Measurements from ENCODE around the gene TOLLIP. TPM values are rescaled to one million over a fixed set of nuclear protein-coding genes. Genes with fewer than 3 reads are reported as not detected.

The TOLLIP gene
- total RNA-seq, 6 experiments from 2014 or later = 68.3 to 103 (median 88.0) TPM

DNA sequence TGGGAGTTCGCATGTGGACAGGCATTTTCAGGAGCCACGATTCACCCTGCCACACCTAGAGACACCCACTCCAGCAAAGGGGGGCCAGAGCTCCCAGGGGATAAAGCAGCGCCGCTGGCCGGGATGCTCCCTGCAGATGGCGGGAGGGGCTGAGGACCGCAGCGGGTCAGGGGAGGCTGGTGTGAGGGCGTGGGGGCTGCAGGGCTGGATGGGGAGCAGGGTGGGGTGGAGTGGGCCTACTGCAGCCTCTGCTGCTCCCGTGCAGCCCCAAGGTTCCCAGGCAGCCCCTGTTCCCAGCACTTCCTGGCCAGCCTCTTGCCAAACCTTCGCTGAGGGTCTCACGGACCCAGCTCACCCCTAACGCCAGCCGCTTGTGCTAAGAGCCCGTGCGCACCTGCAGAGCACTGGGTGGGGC is 73.5 kb downstream of the TOLLIP start:
- peak in 2 of 3 donors; percentile 6 to 39 for DNase-seq

DNA sequence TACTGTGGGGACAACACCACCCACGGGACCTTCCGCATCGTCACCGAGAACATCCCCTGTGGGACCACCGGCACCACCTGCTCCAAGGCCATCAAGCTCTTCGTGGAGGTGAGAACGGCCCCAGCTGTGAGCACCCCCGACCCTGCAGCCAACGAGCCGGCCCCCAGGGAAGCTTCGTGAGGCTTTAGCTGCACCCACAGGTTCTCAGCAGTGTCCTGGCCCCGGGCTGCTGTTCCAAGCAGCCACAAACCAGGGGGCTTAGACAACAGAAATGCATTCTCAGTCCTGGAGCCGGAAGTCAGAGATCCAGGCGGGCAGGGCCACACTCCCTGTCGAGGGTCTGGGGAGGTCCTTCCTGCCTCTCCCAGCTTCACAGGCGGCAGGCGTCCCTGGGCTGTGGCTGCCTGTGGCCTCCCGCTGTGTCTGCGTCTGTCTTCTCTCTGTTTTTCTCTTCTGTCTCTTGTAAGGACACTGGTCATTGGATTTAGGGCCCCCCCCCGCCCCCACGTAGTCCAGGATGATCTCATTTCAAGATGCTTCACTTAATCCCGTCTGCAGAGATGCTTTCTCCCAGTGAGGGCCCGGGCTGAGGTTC is 74.0 kb downstream of the TOLLIP start:
- DNase-seq = peak; percentile 9 to 50 (median 33)
- H3K9me3 ChIP-seq = no peaks in the 10 kb centered on the region
- no peak overlapping the region for H3K27ac ChIP-seq
- ATAC-seq = no peak
- 73% methylated on average over 11 of the region's 23 CpGs for WGBS (ENCODE audit: insufficient coverage, low coverage, low lambda C conversion rate, missing lambda C conversion rate)
- TF ChIP-seq POLR2A (IDR thresholded peaks at IDR 0.05) = no peak
- TF ChIP-seq, protein P1, sequence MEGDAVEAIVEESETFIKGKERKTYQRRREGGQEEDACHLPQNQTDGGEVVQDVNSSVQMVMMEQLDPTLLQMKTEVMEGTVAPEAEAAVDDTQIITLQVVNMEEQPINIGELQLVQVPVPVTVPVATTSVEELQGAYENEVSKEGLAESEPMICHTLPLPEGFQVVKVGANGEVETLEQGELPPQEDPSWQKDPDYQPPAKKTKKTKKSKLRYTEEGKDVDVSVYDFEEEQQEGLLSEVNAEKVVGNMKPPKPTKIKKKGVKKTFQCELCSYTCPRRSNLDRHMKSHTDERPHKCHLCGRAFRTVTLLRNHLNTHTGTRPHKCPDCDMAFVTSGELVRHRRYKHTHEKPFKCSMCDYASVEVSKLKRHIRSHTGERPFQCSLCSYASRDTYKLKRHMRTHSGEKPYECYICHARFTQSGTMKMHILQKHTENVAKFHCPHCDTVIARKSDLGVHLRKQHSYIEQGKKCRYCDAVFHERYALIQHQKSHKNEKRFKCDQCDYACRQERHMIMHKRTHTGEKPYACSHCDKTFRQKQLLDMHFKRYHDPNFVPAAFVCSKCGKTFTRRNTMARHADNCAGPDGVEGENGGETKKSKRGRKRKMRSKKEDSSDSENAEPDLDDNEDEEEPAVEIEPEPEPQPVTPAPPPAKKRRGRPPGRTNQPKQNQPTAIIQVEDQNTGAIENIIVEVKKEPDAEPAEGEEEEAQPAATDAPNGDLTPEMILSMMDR (IDR thresholded peaks at IDR 0.05) = no peak
- H3K36me3 ChIP-seq = no peaks in the 10 kb centered on the region
- H3K27me3 ChIP-seq = no peaks in the 10 kb centered on the region
- H3K4me3 ChIP-seq = no peak overlapping the region
- intact Hi-C loops (cut with DNase I) = no loop called here
- no peaks in the 10 kb centered on the region for H3K4me1 ChIP-seq

More for the DNA sequence above, 73.5 kb downstream of the TOLLIP start:
- Histone ChIP-seq H3K9me3 (no peaks in the 10 kb centered on the region), H3K27me3 (no peaks in the 10 kb centered on the region), H3K4me3 (no peak overlapping the region), H3K4me1 (no peaks in the 10 kb centered on the region), H3K27ac (no peak overlapping the region), H3K36me3 (no peaks in the 10 kb centered on the region)
- intact Hi-C loops (cut with DNase I) = no loop called here
- ATAC-seq = no peak
- WGBS (ENCODE audit: insufficient coverage, low coverage, low lambda C conversion rate, missing lambda C conversion rate) = 50% methylated on average over 2 of the region's 16 CpGs
- TF ChIP-seq, protein P1 (IDR thresholded peaks at IDR 0.05) = no peak
- TF ChIP-seq POLR2A (IDR thresholded peaks at IDR 0.05) = no peak

DNA sequence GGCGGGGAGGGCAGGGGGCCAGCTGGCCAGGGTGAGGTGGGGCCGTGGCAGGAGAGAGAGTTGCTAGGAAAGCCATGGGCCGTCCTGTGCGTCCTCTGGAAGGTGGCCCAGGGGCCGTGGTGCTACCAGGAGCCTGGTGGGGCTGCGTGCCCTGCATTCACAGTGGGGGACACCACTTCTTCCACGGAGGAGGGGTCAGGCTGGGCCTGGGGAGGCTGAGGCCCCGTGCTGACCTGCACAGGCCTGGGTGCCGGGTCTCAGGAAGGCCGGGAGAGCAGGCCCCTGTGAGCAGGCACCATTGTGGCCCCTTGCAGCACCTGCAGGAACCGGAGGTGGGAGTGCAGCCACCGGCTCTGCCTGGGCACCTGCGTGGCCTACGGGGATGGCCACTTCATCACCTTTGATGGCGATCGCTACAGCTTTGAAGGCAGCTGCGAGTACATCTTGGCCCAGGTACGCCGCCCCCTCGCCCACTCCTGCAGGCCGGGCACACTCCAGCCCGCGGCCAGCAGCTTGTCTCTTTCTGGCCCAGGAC is 74.6 kb downstream of the TOLLIP start:
- H3K4me3 ChIP-seq = no peak overlapping the region
- DNase-seq (peak; percentile 16 to 43 (median 33)), ATAC-seq (no peak)
- WGBS (ENCODE audit: insufficient coverage, low coverage, low lambda C conversion rate, missing lambda C conversion rate) = 84% methylated on average over 2 of the region's 23 CpGs
- TF ChIP-seq, protein P1 (IDR thresholded peaks at IDR 0.05) = no peak
- no peak for TF ChIP-seq POLR2A (IDR thresholded peaks at IDR 0.05)
- no peaks in the 10 kb centered on the region for H3K4me1 ChIP-seq
- H3K27me3 ChIP-seq = no peaks in the 10 kb centered on the region
- no peaks in the 10 kb centered on the region for H3K9me3 ChIP-seq
- no peaks in the 10 kb centered on the region for H3K36me3 ChIP-seq
- H3K27ac ChIP-seq = no peak overlapping the region
- intact Hi-C loops (cut with DNase I) = no loop called here

DNA sequence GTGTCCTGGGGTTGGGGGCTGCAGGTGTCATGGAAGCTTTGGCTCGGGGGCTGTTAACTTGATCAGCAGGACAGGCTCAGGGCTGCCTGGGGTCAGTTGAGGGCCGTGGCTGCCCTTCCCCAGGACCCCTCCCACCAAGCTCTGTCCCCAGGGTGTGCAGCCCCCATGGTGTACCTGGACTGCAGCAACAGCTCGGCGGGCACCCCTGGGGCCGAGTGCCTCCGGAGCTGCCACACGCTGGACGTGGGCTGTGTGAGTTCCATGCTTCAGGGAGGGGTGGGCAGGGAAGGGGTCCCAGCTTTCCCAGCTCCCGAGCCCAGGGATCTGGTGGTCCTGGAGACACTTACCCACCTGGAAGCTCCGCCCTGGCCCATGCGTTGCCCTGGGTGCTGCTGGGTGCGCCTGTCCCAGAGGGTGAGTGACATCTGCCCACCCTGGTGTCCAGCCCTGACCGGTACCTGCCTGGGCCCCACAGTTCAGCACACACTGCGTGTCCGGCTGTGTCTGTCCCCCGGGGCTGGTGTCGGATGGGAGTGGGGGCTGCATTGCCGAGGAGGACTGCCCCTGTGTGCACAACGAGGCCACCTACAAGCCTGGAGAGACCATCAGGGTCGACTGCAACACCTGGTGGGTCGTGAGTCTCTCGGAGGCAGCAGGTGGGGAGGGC is 75.2 kb downstream of the TOLLIP start:
- ATAC-seq = no peak

More for the DNA sequence above, 75.2 kb downstream of the TOLLIP start:
- peak in 2 of 3 donors; percentile 19 to 35 for DNase-seq
- Histone ChIP-seq H3K4me1 (no peaks in the 10 kb centered on the region), H3K27me3 (no peaks in the 10 kb centered on the region), H3K27ac (no peak overlapping the region), H3K4me3 (no peak overlapping the region), H3K9me3 (no peaks in the 10 kb centered on the region), H3K36me3 (no peaks in the 10 kb centered on the region)
- intact Hi-C loops (cut with DNase I) = no loop called here
- TF ChIP-seq, protein P1 (IDR thresholded peaks at IDR 0.05) = no peak
- no peak for TF ChIP-seq POLR2A (IDR thresholded peaks at IDR 0.05)
- WGBS (ENCODE audit: insufficient coverage, low coverage, low lambda C conversion rate, missing lambda C conversion rate) = 48% methylated on average over 3 of the region's 22 CpGs

All from right lobe of liver (tissue), 6 donors.